Measurements from ENCODE around the gene NUP93.

GRCh38 chr16:56861756-56862155 lies 131.8 kb downstream of the NUP93 start:
- TF ChIP-seq NRF1 (IDR thresholded peaks at IDR 0.05; ENCODE audit: low read depth, low read length) (no peak), GATA2 (CRISPR knock-in tag; IDR thresholded peaks at IDR 0.05) (no peak), MAX (IDR thresholded peaks at IDR 0.05; ENCODE audit: low read depth) (no peak), RCOR1 (IDR thresholded peaks at IDR 0.05; ENCODE audit: low read length) (no peak), REST (IDR thresholded peaks at IDR 0.05; ENCODE audit: low read depth, low read length) (no peak), POLR2AphosphoS5 (IDR thresholded peaks at IDR 0.05; ENCODE audit: low read depth, low read length) (no peak), CTCF (IDR thresholded peaks at IDR 0.05) (no peak), GABPA (IDR thresholded peaks at IDR 0.05; ENCODE audit: low read depth) (no peak), USF2 (IDR thresholded peaks at IDR 0.05; ENCODE audit: borderline replicate concordance, low read depth, low read length) (no peak), TEAD4 (IDR thresholded peaks at IDR 0.05; ENCODE audit: borderline replicate concordance, insufficient read depth) (no peak), EP300 (IDR thresholded peaks at IDR 0.05; ENCODE audit: borderline replicate concordance in 1 of 2, low read depth in 1 of 2, low read length in 1 of 2) (no peak), TCF12 (IDR thresholded peaks at IDR 0.05) (no peak)
